Small intestine (tissue), 7 donors: Measurements from ENCODE around the gene ARHGAP9. TPM values are rescaled to one million over a fixed set of nuclear protein-coding genes. Genes with fewer than 3 reads are reported as not detected.

Source experiments
- DNase-seq, 2 donors: peaks; one replicate each; pipeline versions ENCODE4 v3.0.0 to v3.0.0-alpha.2; 2013
- FAIRE-seq: peaks from 2 replicates; lab custom pipeline; 2012; peaks lifted over from hg19 to GRCh38; lab: Jason Lieb, UNC
- H3K27ac ChIP-seq, 3 donors: one replicate each; pipeline ENCODE4 v1.5.1; 2013; ENCODE audit warnings: low read length in 2 of 3, mild to moderate bottlenecking in 2 of 3, control low read depth in 1 of 3, inconsistent platforms in 1 of 3, low read depth in 1 of 3, moderate library complexity in 1 of 3
- H3K27me3 ChIP-seq, 3 donors: one replicate each; pipeline ENCODE4 v1.6.1; 2013; ENCODE audit warnings: low read length in 3 of 3, inconsistent platforms in 1 of 3; ENCODE audit not compliant: control insufficient read depth in 3 of 3, insufficient read depth in 3 of 3
- H3K36me3 ChIP-seq, 3 donors: one replicate each; pipeline ENCODE4 v1.6.1; 2013; ENCODE audit warnings: low read length in 3 of 3, inconsistent platforms in 1 of 3, low read depth in 1 of 3, mild to moderate bottlenecking in 1 of 3, moderate library complexity in 1 of 3; ENCODE audit not compliant: control insufficient read depth in 3 of 3, insufficient read depth in 2 of 3
- H3K4me1 ChIP-seq, 3 donors: one replicate each; pipeline ENCODE4 v1.6.1; 2013; ENCODE audit warnings: low read length in 2 of 3, inconsistent platforms in 1 of 3, low read depth in 1 of 3, mild to moderate bottlenecking in 1 of 3, moderate library complexity in 1 of 3; ENCODE audit not compliant: control insufficient read depth in 3 of 3, insufficient read depth in 2 of 3
- H3K4me3 ChIP-seq, 3 donors: one replicate each; pipeline ENCODE4 v1.5.1; 2013; ENCODE audit warnings: low read length in 3 of 3, control low read depth in 1 of 3, inconsistent platforms in 1 of 3, low read depth in 1 of 3, mild to moderate bottlenecking in 1 of 3, moderate library complexity in 1 of 3
- H3K9me3 ChIP-seq, 2 donors: one replicate each; pipeline ENCODE4 v1.6.1; 2013; ENCODE audit warnings: low read depth in 1 of 2, low read length in 1 of 2; ENCODE audit not compliant: control insufficient read depth in 2 of 2, insufficient read depth in 1 of 2
- WGBS, 3 donors: extraction: QIAGEN DNeasy Blood & Tissue Kit; methylation state at CpG; one replicate each; pipeline ENCODE4 v1.1.7; 2013; 5-methylcytosine and 5-hydroxymethylcytosine counted together
- polyA plus RNA-seq, 4 donors: library from polyadenylated mRNA; stranded (reverse) in 3 of 4; unstranded in 1 of 4; fragments of 200-250 nt in 3 of 4; fragments of 120-200 nt in 1 of 4; gene quantifications; one replicate each; pipeline versions ENCODE4 v1.2.1 to v1.2.3, GENCODE V29; 2013
- donor health status: healthy with polysubstance abuse.
- donor health status: control.
- donor health status: control.
- donor health status: Bipolar disorder and iron deficiency.
- donor health status: healthy.

ARHGAP9 gene
- polyA plus RNA-seq, 4 donors: 4.2 to 39.2 (median 9.1) TPM

- H3K4me1 ChIP-seq: peaks cover 3 to 48% (median 5%) of the 10 kb centered on the region in 3 donors
- FAIRE-seq: no peak
- H3K4me3 ChIP-seq: peak overlapping the region; percentile 54 to 87 (median 55)
- peak overlapping the region; percentile 58 to 80 (median 69) for H3K27ac ChIP-seq
- H3K27me3 ChIP-seq: peaks cover 0 to 17% (median 0%) of the 10 kb centered on the region in 3 donors
- peaks cover 0 to 5% (median 0%) of the 10 kb centered on the region in 3 donors for H3K36me3 ChIP-seq
- WGBS, 3 donors: 0% methylated on average over 22 to 24 of the region's 24 CpGs
- no peaks in the 10 kb centered on the region for H3K9me3 ChIP-seq
- DNase-seq: peak; percentile 93 to 98
Observed at GRCh38 chr12:57459055-57459749, 20.5 kb downstream of the ARHGAP9 start.

DNA sequence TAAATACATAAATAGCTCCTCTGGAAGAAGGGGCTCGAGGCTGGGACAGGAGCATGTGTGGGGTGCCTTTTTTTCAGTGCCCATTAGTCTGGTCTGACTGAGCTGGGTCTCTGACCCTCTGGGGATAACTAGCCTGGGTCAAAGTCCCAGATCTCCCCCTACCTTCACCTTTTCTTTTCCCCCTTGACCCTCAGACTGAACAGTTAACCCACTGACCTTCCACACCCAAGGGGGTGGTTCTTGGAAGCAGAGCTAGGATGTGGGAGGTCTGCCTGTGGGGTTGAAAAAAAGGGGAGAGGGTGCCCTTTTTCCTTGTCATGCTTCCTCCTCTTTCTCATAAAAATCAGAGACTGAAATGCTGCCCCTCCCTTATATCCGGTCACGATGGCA lies 21.0 kb downstream of the ARHGAP9 start:
- Histone ChIP-seq H3K36me3 (no peaks in the 10 kb centered on the region), H3K4me1 (peaks cover 3 to 53% (median 5%) of the 10 kb centered on the region in 3 donors), H3K27me3 (peaks cover 0 to 17% (median 0%) of the 10 kb centered on the region in 3 donors), H3K9me3 (no peaks in the 10 kb centered on the region), H3K27ac (peak overlapping the region; percentile 21 to 80 (median 69)), H3K4me3 (peak overlapping the region in 2 of 3 donors; percentile 55 to 87)
- FAIRE-seq (no peak), DNase-seq (no peak)
- WGBS, 3 donors: 27 to 34% (median 28%) methylated on average over 3 of the region's 3 CpGs

GRCh38 chr12:57456737-57457490 lies 22.8 kb downstream of the ARHGAP9 start:
- no peak overlapping the region for H3K27ac ChIP-seq
- H3K9me3 ChIP-seq: no peaks in the 10 kb centered on the region
- DNase-seq: no peak
- H3K36me3 ChIP-seq: no peaks in the 10 kb centered on the region
- H3K27me3 ChIP-seq: peaks cover 0 to 17% (median 0%) of the 10 kb centered on the region in 3 donors
- FAIRE-seq: no peak
- 84 to 93% (median 88%) methylated on average over 6 of the region's 6 CpGs for WGBS, 3 donors
- no peak overlapping the region for H3K4me3 ChIP-seq
- H3K4me1 ChIP-seq: peaks cover 3 to 64% (median 5%) of the 10 kb centered on the region in 3 donors

- Histone ChIP-seq H3K27ac (no peak overlapping the region), H3K27me3 (peaks cover 0 to 11% (median 0%) of the 10 kb centered on the region in 3 donors), H3K4me1 (peaks cover 2 to 66% (median 5%) of the 10 kb centered on the region in 3 donors), H3K36me3 (no peaks in the 10 kb centered on the region), H3K4me3 (no peak overlapping the region), H3K9me3 (no peaks in the 10 kb centered on the region)
- 30 to 39% (median 36%) methylated on average over 14 to 15 of the region's 15 CpGs for WGBS, 3 donors
- FAIRE-seq (no peak), DNase-seq (peak; percentile 52 to 73)
Observed at GRCh38 chr12:57456145-57456700, 23.4 kb downstream of the ARHGAP9 start.

GRCh38 chr12:57455374-57456144 lies 24.1 kb downstream of the ARHGAP9 start:
- Histone ChIP-seq H3K36me3 (no peaks in the 10 kb centered on the region), H3K4me3 (no peak overlapping the region), H3K4me1 (peaks cover 0 to 65% (median under 1%) of the 10 kb centered on the region in 3 donors), H3K9me3 (no peaks in the 10 kb centered on the region), H3K27me3 (peaks cover 0 to 4% (median 0%) of the 10 kb centered on the region in 3 donors), H3K27ac (peak overlapping the region in 1 of 3 donors; percentile 67)
- no peak for DNase-seq
- FAIRE-seq: no peak
- WGBS, 3 donors: 31 to 56% (median 37%) methylated on average over 10 of the region's 10 CpGs

DNA sequence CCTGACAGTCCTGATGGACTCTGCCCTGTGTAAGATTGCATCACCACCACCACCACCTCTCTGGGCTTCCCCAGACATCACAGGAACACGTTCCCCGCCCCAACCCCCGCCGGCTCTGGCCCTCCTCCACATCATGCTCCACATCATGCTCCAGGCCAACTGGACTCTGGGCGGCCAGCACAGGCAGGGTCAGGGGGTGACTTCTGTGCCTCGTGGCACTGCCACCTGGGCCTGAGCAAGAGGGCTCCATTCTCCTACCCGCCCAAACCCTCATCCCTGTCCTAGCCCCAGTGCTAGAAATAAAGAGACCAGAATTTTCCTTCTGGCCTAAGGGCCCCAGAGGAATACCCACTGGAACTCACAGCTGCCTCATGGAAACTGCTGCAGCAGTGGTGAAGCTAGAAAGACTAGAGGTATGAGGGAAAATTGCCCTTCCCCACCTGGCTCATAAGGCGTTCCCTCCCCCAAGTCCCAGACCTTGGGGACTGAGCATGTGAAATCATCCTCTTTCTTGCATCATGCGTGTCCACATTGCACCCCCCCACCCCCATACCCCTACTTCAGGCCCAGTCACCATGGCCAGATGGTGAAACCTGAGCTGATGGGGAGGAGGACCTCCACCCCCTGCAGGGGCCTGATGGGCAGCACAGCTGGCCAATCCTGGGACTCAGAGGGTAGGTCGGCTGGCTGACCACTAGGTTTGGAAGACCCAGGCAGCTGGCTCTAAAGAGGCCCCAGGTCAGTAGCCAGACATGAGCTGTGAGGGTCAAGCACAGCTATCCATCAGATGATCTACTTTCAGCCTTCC lies 24.9 kb downstream of the ARHGAP9 start, which contains the start of gene INHBE:
TSS of gene INHBE (plus strand) at position 742 of the 808 bp plus-strand sequence. CDS start 230 bp downstream, outside the sequence.
- FAIRE-seq (no peak), DNase-seq (peak in 1 of 2 donors; percentile 89)
- H3K36me3 ChIP-seq: no peaks in the 10 kb centered on the region
- 44 to 58% (median 57%) methylated on average over 10 of the region's 10 CpGs for WGBS, 3 donors
- H3K27me3 ChIP-seq: no peaks in the 10 kb centered on the region
- no peaks in the 10 kb centered on the region for H3K9me3 ChIP-seq
- H3K4me1 ChIP-seq: peaks cover 0 to 65% (median 0%) of the 10 kb centered on the region in 3 donors
- no peak within 1 kb of the TSS for H3K4me3 ChIP-seq
- H3K27ac ChIP-seq: peak within 1 kb of the TSS in 1 of 3 donors; percentile 67

DNA sequence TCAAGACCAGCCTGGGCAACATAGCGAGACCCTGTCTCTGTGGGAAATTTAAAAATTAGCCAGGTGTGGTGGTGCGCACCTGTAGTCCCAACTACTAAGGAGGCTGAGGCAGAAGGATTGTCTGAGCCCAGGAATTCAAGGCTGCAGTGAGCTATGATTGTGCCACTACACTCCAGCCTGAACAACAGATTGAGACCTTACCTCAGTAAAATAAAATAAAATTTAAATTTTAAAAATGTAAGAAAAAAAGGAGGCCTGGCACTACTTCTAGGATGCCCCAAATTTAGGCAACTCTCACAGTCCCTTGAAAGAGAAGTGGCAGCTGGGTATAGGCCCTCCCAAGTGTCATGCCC lies 25.5 kb downstream of the ARHGAP9 start:
- Histone ChIP-seq H3K4me1 (peaks cover 0 to 65% (median 0%) of the 10 kb centered on the region in 3 donors), H3K9me3 (peaks cover 0 to 1% of the 10 kb centered on the region in 2 donors), H3K27me3 (no peaks in the 10 kb centered on the region), H3K4me3 (no peak overlapping the region), H3K36me3 (no peaks in the 10 kb centered on the region), H3K27ac (peak overlapping the region in 1 of 3 donors; percentile 67)
- no peak for FAIRE-seq
- WGBS, 3 donors: 95 to 100% (median 100%) methylated on average over 2 of the region's 2 CpGs
- no peak for DNase-seq
